Measurements from ENCODE around the gene TRNT1. TPM values are rescaled to one million over a fixed set of nuclear protein-coding genes. Genes with fewer than 3 reads are reported as not detected.

The TRNT1 gene
- total RNA-seq, 1 experiment from 2014 or later: 22.8 TPM

- Histone ChIP-seq H3K27ac (ENCODE audit: low read length) (no peak overlapping the region), H3K36me3 (ENCODE audit: control insufficient read depth, insufficient read depth, low read length) (no peaks in the 10 kb centered on the region), H3K9me3 (ENCODE audit: control insufficient read depth, insufficient read depth, low read depth, low read length) (no peaks in the 10 kb centered on the region), H3K27me3 (ENCODE audit: control insufficient read depth, insufficient read depth, low read length) (no peaks in the 10 kb centered on the region), H3K4me3 (ENCODE audit: low read depth in 2 of 2, low read length in 2 of 2) (no peak overlapping the region), H3K4me1 (ENCODE audit: control insufficient read depth, insufficient read depth, low read length) (no peaks in the 10 kb centered on the region)
- no TSS peak for BruUV-seq (replicated peaks)
- TF ChIP-seq SIN3A (IDR thresholded peaks at IDR 0.05; ENCODE audit: borderline replicate concordance, insufficient read depth, low read depth, low read length): no peak
- no peak for TF ChIP-seq CTCF (IDR thresholded peaks at IDR 0.05)
- TF ChIP-seq POLR2AphosphoS5 (IDR thresholded peaks at IDR 0.05; ENCODE audit: low read depth, low read length): no peak
- TF ChIP-seq TCF7L2 (IDR thresholded peaks at IDR 0.05; ENCODE audit: low read depth, low read length): no peak
- TF ChIP-seq REST (IDR thresholded peaks at IDR 0.05; ENCODE audit: insufficient read depth in 1 of 2, low read depth in 2 of 2, low read length in 1 of 2): no peak
- CTCF ChIA-PET: no interaction called here
- no peak for ATAC-seq
- in situ Hi-C loops (cut with HindIII; ENCODE audit: low pct_unique_long_range_greater_than_20kb, low sequenced_read_pairs) (no loop called here), intact Hi-C loops (cut with micrococcal nuclease; ENCODE audit: unreplicated experiment) (no loop called here)
- POLR2A ChIA-PET: no interaction called here
- no peak for DNase-seq (ENCODE audit: low read depth, low spot score)
Observed at GRCh38 chr3:3086239-3086638, 40.5 kb upstream of the TRNT1 start.

GRCh38 chr3:3087279-3087678 lies 39.5 kb upstream of the TRNT1 start:
- no peak overlapping the region for H3K27ac ChIP-seq (ENCODE audit: low read length)
- BruUV-seq (replicated peaks): no TSS peak
- TF ChIP-seq POLR2AphosphoS5 (IDR thresholded peaks at IDR 0.05; ENCODE audit: low read depth, low read length): no peak
- TF ChIP-seq TCF7L2 (IDR thresholded peaks at IDR 0.05; ENCODE audit: low read depth, low read length): no peak
- TF ChIP-seq SIN3A (IDR thresholded peaks at IDR 0.05; ENCODE audit: borderline replicate concordance, insufficient read depth, low read depth, low read length): no peak
- TF ChIP-seq REST (IDR thresholded peaks at IDR 0.05; ENCODE audit: insufficient read depth in 1 of 2, low read depth in 2 of 2, low read length in 1 of 2): no peak
- no peak for TF ChIP-seq CTCF (IDR thresholded peaks at IDR 0.05)

More at GRCh38 chr3:3087279-3087678, 39.5 kb upstream of the TRNT1 start:
- Histone ChIP-seq H3K4me1 (ENCODE audit: control insufficient read depth, insufficient read depth, low read length) (no peaks in the 10 kb centered on the region), H3K4me3 (ENCODE audit: low read depth in 2 of 2, low read length in 2 of 2) (no peak overlapping the region), H3K36me3 (ENCODE audit: control insufficient read depth, insufficient read depth, low read length) (no peaks in the 10 kb centered on the region), H3K9me3 (ENCODE audit: control insufficient read depth, insufficient read depth, low read depth, low read length) (no peaks in the 10 kb centered on the region), H3K27me3 (ENCODE audit: control insufficient read depth, insufficient read depth, low read length) (no peaks in the 10 kb centered on the region)
- ATAC-seq (no peak), DNase-seq (ENCODE audit: low read depth, low spot score) (no peak)
- in situ Hi-C loops (cut with HindIII; ENCODE audit: low pct_unique_long_range_greater_than_20kb, low sequenced_read_pairs) (no loop called here), intact Hi-C loops (cut with micrococcal nuclease; ENCODE audit: unreplicated experiment) (no loop called here)
- ChIA-PET CTCF (no interaction called here), POLR2A (no interaction called here)

All from Panc1 (cell line).